Effector memory CD8-positive, alpha-beta T cell (primary cell): ENCODE data around the gene FOXD3.
A peak's percentile ranks its signal among the peaks of the same experiment; 100 is the strongest.

ENCODE experiments used
- ATAC-seq: fragments of 150-1000 bp; cut with Tn5 transposase; replicated peaks from 2 replicates; pipeline ENCODE4 v1.10.0; 2021; ENCODE audit warnings: mild to moderate bottlenecking, moderate library complexity
- DNase-seq, 3 experiments: peaks; one replicate each; pipeline ENCODE4 v3.0.0; 2021
- H3K27ac Mint-ChIP-seq, 2 donors: one replicate each; pipeline ENCODE4 v1.8.0; 2022; ENCODE audit warnings: mild to moderate bottlenecking in 2 of 2, mixed read lengths in 2 of 2, moderate library complexity in 2 of 2
- H3K27me3 Mint-ChIP-seq, 2 donors: one replicate each; pipeline ENCODE4 v1.8.0; 2022; ENCODE audit warnings: mixed read lengths in 2 of 2
- H3K36me3 Mint-ChIP-seq: one replicate; pipeline ENCODE4 v1.8.0; 2022; ENCODE audit warnings: mild to moderate bottlenecking, moderate library complexity, mixed read lengths; ENCODE audit not compliant: insufficient read depth
- H3K4me1 Mint-ChIP-seq, 2 donors: one replicate each; pipeline ENCODE4 v1.8.0; 2022; ENCODE audit warnings: low read depth in 2 of 2, mixed read lengths in 2 of 2
- H3K4me3 Mint-ChIP-seq, 2 donors: one replicate each; pipeline ENCODE4 v1.8.0; 2022; ENCODE audit warnings: mild to moderate bottlenecking in 2 of 2, mixed read lengths in 2 of 2, moderate library complexity in 2 of 2
- H3K9me3 Mint-ChIP-seq, 2 donors: one replicate each; pipeline ENCODE4 v1.8.0; 2022; ENCODE audit warnings: mixed read lengths in 2 of 2

FOXD3 gene

GRCh38 chr1:63316598-63316983 lies 5.8 kb upstream of the FOXD3 start:
- Mint-ChIP-seq H3K27ac (no peak overlapping the region), H3K4me3 (peak overlapping the region; percentile 7 to 8), H3K27me3 (peaks cover 56 to 66% of the 10 kb centered on the region in 2 donors), H3K9me3 (peaks cover 2 to 6% of the 10 kb centered on the region in 2 donors), H3K36me3 (peaks cover 37% of the 10 kb centered on the region), H3K4me1 (peaks cover 5 to 13% of the 10 kb centered on the region in 2 donors)
- DNase-seq, result no peak
- ATAC-seq, result no peak

- H3K4me1 Mint-ChIP-seq, result peaks cover 9 to 17% of the 10 kb centered on the region in 2 donors
- ATAC-seq (peak; percentile 53), DNase-seq (no peak)
- H3K36me3 Mint-ChIP-seq, result peaks cover 42% of the 10 kb centered on the region
- H3K27ac Mint-ChIP-seq, result no peak overlapping the region
- peak overlapping the region; percentile 39 to 59 for H3K4me3 Mint-ChIP-seq
- peaks cover 61 to 72% of the 10 kb centered on the region in 2 donors for H3K27me3 Mint-ChIP-seq
- H3K9me3 Mint-ChIP-seq, result peaks cover 2 to 7% of the 10 kb centered on the region in 2 donors
These were observed 5.2 kb upstream of the FOXD3 start for GRCh38 chr1:63316984-63317816.

GRCh38 chr1:63317817-63318152 lies 4.6 kb upstream of the FOXD3 start:
- Mint-ChIP-seq H3K27ac (no peak overlapping the region), H3K9me3 (peaks cover 2 to 7% of the 10 kb centered on the region in 2 donors)

GRCh38 chr1:63318201-63318979 lies 4.0 kb upstream of the FOXD3 start:
- peaks cover 9 to 18% of the 10 kb centered on the region in 2 donors for H3K4me1 Mint-ChIP-seq
- H3K4me3 Mint-ChIP-seq, result peak overlapping the region; percentile 39 to 59
- H3K27me3 Mint-ChIP-seq, result peaks cover 61 to 72% of the 10 kb centered on the region in 2 donors
- DNase-seq, result no peak
- no peak for ATAC-seq
- H3K9me3 Mint-ChIP-seq, result peaks cover 2 to 7% of the 10 kb centered on the region in 2 donors
- peak overlapping the region in 1 of 2 donors; percentile 19 for H3K27ac Mint-ChIP-seq
- peaks cover 43% of the 10 kb centered on the region for H3K36me3 Mint-ChIP-seq

More at GRCh38 chr1:63317817-63318152, 4.6 kb upstream of the FOXD3 start:
- peaks cover 61 to 72% of the 10 kb centered on the region in 2 donors for H3K27me3 Mint-ChIP-seq
- H3K4me1 Mint-ChIP-seq, result peaks cover 9 to 17% of the 10 kb centered on the region in 2 donors
- ATAC-seq (no peak), DNase-seq (no peak)
- H3K4me3 Mint-ChIP-seq, result peak overlapping the region; percentile 39 to 59
- peaks cover 42% of the 10 kb centered on the region for H3K36me3 Mint-ChIP-seq

GRCh38 chr1:63319046-63320021 lies 3.0 kb upstream of the FOXD3 start:
- ATAC-seq, result no peak
- no peak for DNase-seq
- Mint-ChIP-seq H3K9me3 (peaks cover 2 to 7% of the 10 kb centered on the region in 2 donors), H3K4me3 (peak overlapping the region; percentile 28 to 40), H3K36me3 (peaks cover 48% of the 10 kb centered on the region), H3K4me1 (peaks cover 9 to 20% of the 10 kb centered on the region in 2 donors), H3K27me3 (peaks cover 62 to 72% of the 10 kb centered on the region in 2 donors), H3K27ac (peak overlapping the region in 1 of 2 donors; percentile 19)

- Mint-ChIP-seq H3K27me3 (peaks cover 61 to 71% of the 10 kb centered on the region in 2 donors), H3K27ac (no peak overlapping the region)
- no peak for DNase-seq
These were observed 2.2 kb upstream of the FOXD3 start for GRCh38 chr1:63320022-63320721.

GRCh38 chr1:63321066-63321784 lies 1.1 kb upstream of the FOXD3 start:
- DNase-seq, result no peak

More at GRCh38 chr1:63320022-63320721, 2.2 kb upstream of the FOXD3 start:
- H3K4me3 Mint-ChIP-seq, result peak overlapping the region in 1 of 2 donors; percentile 78
- peaks cover 2 to 7% of the 10 kb centered on the region in 2 donors for H3K9me3 Mint-ChIP-seq
- peaks cover 53% of the 10 kb centered on the region for H3K36me3 Mint-ChIP-seq
- H3K4me1 Mint-ChIP-seq, result peaks cover 13 to 22% of the 10 kb centered on the region in 2 donors
- ATAC-seq, result no peak

GRCh38 chr1:63321785-63322113 lies 618 bp upstream of the FOXD3 start:
- Mint-ChIP-seq H3K27me3 (peaks cover 62 to 66% of the 10 kb centered on the region in 2 donors), H3K9me3 (peaks cover 2 to 7% of the 10 kb centered on the region in 2 donors), H3K4me1 (peaks cover 13 to 22% of the 10 kb centered on the region in 2 donors), H3K36me3 (peaks cover 57% of the 10 kb centered on the region), H3K4me3 (peak overlapping the region; percentile 76 to 78), H3K27ac (peak overlapping the region; percentile 41 to 87)
- DNase-seq (no peak), ATAC-seq (no peak)

More at GRCh38 chr1:63321066-63321784, 1.1 kb upstream of the FOXD3 start:
- H3K27ac Mint-ChIP-seq, result peak overlapping the region; percentile 41 to 87
- H3K9me3 Mint-ChIP-seq, result peaks cover 2 to 7% of the 10 kb centered on the region in 2 donors
- H3K36me3 Mint-ChIP-seq, result peaks cover 54% of the 10 kb centered on the region
- H3K27me3 Mint-ChIP-seq, result peaks cover 59 to 66% of the 10 kb centered on the region in 2 donors
- ATAC-seq, result no peak
- peaks cover 13 to 22% of the 10 kb centered on the region in 2 donors for H3K4me1 Mint-ChIP-seq
- peak overlapping the region; percentile 76 to 78 for H3K4me3 Mint-ChIP-seq

- peaks cover 66% of the 10 kb centered on the region for H3K36me3 Mint-ChIP-seq
- peaks cover 16 to 27% of the 10 kb centered on the region in 2 donors for H3K4me1 Mint-ChIP-seq
- peaks cover 70 to 75% of the 10 kb centered on the region in 2 donors for H3K27me3 Mint-ChIP-seq
- peak overlapping the region; percentile 70 to 78 for H3K4me3 Mint-ChIP-seq
- peak; percentile 47 for ATAC-seq
- DNase-seq, result peak in 2 of 3 experiments; percentile 28 to 43
- H3K27ac Mint-ChIP-seq, result no peak overlapping the region
- H3K9me3 Mint-ChIP-seq, result peaks cover under 1 to 7% of the 10 kb centered on the region in 2 donors
These were observed 837 bp downstream of the FOXD3 start for GRCh38 chr1:63322944-63323864.

- Mint-ChIP-seq H3K36me3 (peaks cover 62% of the 10 kb centered on the region), H3K4me3 (peak overlapping the region; percentile 70 to 79), H3K4me1 (peaks cover 15 to 29% of the 10 kb centered on the region in 2 donors), H3K27me3 (peaks cover 70 to 75% of the 10 kb centered on the region in 2 donors), H3K9me3 (peaks cover 0 to 7% of the 10 kb centered on the region in 2 donors), H3K27ac (peak overlapping the region in 1 of 2 donors; percentile 89)
- DNase-seq, result no peak
- no peak for ATAC-seq
These were observed 1.8 kb downstream of the FOXD3 start for GRCh38 chr1:63323865-63324778.
